OCI-LY7 (cell line): Measurements from ENCODE around the gene LUZP1. TPM values are rescaled to one million over a fixed set of nuclear protein-coding genes. Genes with fewer than 3 reads are reported as not detected.

Experiments used
- BruUV-seq: library from RNA; stranded (reverse); fragments of 400-500 nt; replicated peaks from 2 replicates; lab custom pipeline; 2021; lab: Mats Ljungman, UMichigan
- CTCF ChIA-PET: fragments of 300-600 bp; sonication (Branson Sonifier 250); formaldehyde crosslinking; loops from one replicate; lab custom pipeline; 2022; ENCODE audit warnings: antibody characterized with exemption; ENCODE audit not compliant: unreplicated experiment; lab: Charles Lee
- POLR2A ChIA-PET: fragments of 300-600 bp; sonication (Branson Sonifier 250); formaldehyde crosslinking; loops from one replicate; lab custom pipeline; 2022; ENCODE audit warnings: antibody characterized with exemption; lab: Charles Lee
- DNase-seq: peaks from one replicate; pipeline ENCODE4 v3.0.0-alpha.2; 2015; ENCODE audit warnings: low spot score
- H2AFZ ChIP-seq: fragments of 200-600 bp; sonication (generic), shearing (Covaris generic); 2 replicates; pipeline ENCODE4 v1.6.1; 2014; ENCODE audit warnings: mild to moderate bottlenecking, antibody characterized with exemption, low read length, moderate library complexity
- H3K27ac ChIP-seq: fragments of 200-600 bp; sonication (generic); 2 replicates; pipeline ENCODE4 v1.5.1; 2014; ENCODE audit warnings: mixed run types, low read depth, mild to moderate bottlenecking, moderate library complexity, low read length, inconsistent platforms; ENCODE audit not compliant: poor library complexity, severe bottlenecking
- H3K36me3 ChIP-seq: fragments of 200-600 bp; sonication (generic); 2 replicates; pipeline ENCODE4 v1.6.1; 2014; ENCODE audit warnings: mild to moderate bottlenecking, antibody characterized with exemption, low read length, moderate library complexity, mixed read lengths; ENCODE audit not compliant: insufficient read depth
- H3K4me1 ChIP-seq: fragments of 200-600 bp; sonication (generic); 2 replicates; pipeline ENCODE4 v1.5.1; 2014; ENCODE audit warnings: mild to moderate bottlenecking, low read length; ENCODE audit not compliant: insufficient read depth, poor library complexity, severe bottlenecking
- H3K4me2 ChIP-seq: fragments of 200-600 bp; sonication (generic); 2 replicates; pipeline ENCODE4 v1.6.1; 2014; ENCODE audit warnings: mild to moderate bottlenecking, low read length
- H3K4me3 ChIP-seq: fragments of 200-600 bp; sonication (generic); 2 replicates; pipeline ENCODE4 v1.5.1; 2014; ENCODE audit warnings: mild to moderate bottlenecking, low read depth, low read length; ENCODE audit not compliant: poor library complexity, severe bottlenecking
- H3K79me2 ChIP-seq: fragments of 200-600 bp; sonication (generic); 2 replicates; pipeline ENCODE4 v1.6.1; 2016; ENCODE audit warnings: low read depth, mild to moderate bottlenecking, low read length, moderate library complexity, mixed read lengths; ENCODE audit not compliant: insufficient read depth
- H3K9me2 ChIP-seq: fragments of 200-600 bp; sonication (generic); 2 replicates; pipeline ENCODE4 v1.6.1; 2016; ENCODE audit warnings: mild to moderate bottlenecking, low read length, mixed read lengths; ENCODE audit not compliant: insufficient read depth
- H3K9me3 ChIP-seq: fragments of 200-600 bp; sonication (generic); 2 replicates; pipeline ENCODE4 v1.6.1; 2014; ENCODE audit warnings: mild to moderate bottlenecking, mixed run types, low read length, mixed read lengths
- H4K20me1 ChIP-seq: fragments of 200-600 bp; sonication (generic); 2 replicates; pipeline ENCODE4 v1.6.1; 2014; ENCODE audit warnings: mild to moderate bottlenecking, antibody characterized with exemption, low read length, moderate library complexity, mixed read lengths; ENCODE audit not compliant: insufficient read depth
- EZH2phosphoT487 ChIP-seq: fragments of 200-600 bp; sonication (generic); IDR thresholded peaks from 2 replicates; pipeline ENCODE4 v1.6.1; 2018; ENCODE audit warnings: low read depth, borderline replicate concordance, mild to moderate bottlenecking, mixed run types, antibody characterized with exemption, low read length, moderate library complexity, mixed read lengths
- intact Hi-C: fragments of 100-400 bp; cut with micrococcal nuclease; formaldehyde crosslinking; loops from one replicate; pipeline ENCODE4 v1.10.0; 2022; ENCODE audit not compliant: unreplicated experiment
- total RNA-seq, 2 experiments: library from RNA; depleted of rRNA in 1 of 2; stranded (reverse); fragments of >200 nt in 1 of 2; shearing (Covaris generic) in 1 of 2; gene quantifications; 2 replicates each; pipeline ENCODE4 v1.2.3, GENCODE V29; 2014 to 2022
- TF ChIP-seq, protein P1 (sequence below): fragments of 200-600 bp; sonication (generic); conservative IDR thresholded peaks from 2 replicates; pipeline ENCODE4 v1.5.1; 2014; ENCODE audit warnings: mild to moderate bottlenecking, antibody characterized with exemption, low read length, moderate library complexity, mixed read lengths

The LUZP1 gene
- total RNA-seq, 2 experiments from 2014 or later, result 7.6 to 13.6 TPM

DNA sequence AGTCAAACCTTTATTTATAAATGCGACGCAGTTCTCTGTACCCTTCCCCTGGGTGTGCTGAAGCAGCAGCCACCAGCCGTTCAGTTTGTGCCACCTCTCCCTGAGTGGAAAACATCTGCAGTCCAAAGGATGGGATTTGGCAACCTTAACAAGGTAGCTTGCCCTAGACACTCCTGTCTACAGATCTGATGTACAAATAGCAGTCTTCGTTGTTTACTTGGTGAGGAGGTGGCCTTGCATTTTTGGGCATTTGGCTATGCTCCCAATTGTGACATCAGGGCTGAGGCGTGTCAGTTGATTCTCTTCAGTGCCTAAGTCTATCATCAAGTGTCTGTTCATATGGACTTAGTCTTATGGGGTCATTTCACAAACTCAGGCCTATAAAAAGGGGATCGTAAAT is 89.6 kb downstream of the LUZP1 start:
- H3K36me3 ChIP-seq, result peaks cover 90% of the 10 kb centered on the region

DNA sequence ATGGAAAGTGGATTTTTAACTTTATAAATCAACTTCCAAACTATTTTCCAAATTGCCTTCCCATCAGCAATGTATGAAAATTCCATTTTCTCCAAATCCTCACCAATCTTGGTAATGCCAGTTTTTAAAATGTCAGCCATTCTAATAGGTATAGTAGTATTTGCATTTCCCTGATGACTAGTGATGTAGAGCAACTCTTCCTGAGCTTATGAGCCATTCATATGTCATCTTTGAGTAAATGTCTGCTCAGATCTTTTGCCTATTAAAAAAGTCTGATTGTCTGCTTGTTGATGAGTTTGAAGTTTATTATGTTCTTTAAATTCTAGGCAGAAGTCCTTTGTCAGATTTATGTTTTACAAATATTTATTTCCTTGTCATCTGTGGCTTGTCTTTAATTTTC is 94.6 kb downstream of the LUZP1 start:
- Histone ChIP-seq H3K4me3 (no peak overlapping the region), H3K27ac (no peak overlapping the region), H3K4me2 (no peak overlapping the region), H4K20me1 (no peaks in the 10 kb centered on the region), H3K36me3 (peaks cover 86% of the 10 kb centered on the region), H3K9me2 (no peaks in the 10 kb centered on the region), H3K4me1 (no peaks in the 10 kb centered on the region), H3K9me3 (no peaks in the 10 kb centered on the region), H2AFZ (no peak overlapping the region), H3K79me2 (no peaks in the 10 kb centered on the region)
- no TSS peak for BruUV-seq
- POLR2A ChIA-PET, result interaction anchor here (0.5 to 0.9 kb wide), 4 partner anchors 12 to 643 kb away, joined by 3 read pairs; no protein-coding TSS in a partner anchor
- CTCF ChIA-PET, result no interaction called here
- no peak for DNase-seq
- no peak for TF ChIP-seq EZH2phosphoT487
- TF ChIP-seq, protein P1, sequence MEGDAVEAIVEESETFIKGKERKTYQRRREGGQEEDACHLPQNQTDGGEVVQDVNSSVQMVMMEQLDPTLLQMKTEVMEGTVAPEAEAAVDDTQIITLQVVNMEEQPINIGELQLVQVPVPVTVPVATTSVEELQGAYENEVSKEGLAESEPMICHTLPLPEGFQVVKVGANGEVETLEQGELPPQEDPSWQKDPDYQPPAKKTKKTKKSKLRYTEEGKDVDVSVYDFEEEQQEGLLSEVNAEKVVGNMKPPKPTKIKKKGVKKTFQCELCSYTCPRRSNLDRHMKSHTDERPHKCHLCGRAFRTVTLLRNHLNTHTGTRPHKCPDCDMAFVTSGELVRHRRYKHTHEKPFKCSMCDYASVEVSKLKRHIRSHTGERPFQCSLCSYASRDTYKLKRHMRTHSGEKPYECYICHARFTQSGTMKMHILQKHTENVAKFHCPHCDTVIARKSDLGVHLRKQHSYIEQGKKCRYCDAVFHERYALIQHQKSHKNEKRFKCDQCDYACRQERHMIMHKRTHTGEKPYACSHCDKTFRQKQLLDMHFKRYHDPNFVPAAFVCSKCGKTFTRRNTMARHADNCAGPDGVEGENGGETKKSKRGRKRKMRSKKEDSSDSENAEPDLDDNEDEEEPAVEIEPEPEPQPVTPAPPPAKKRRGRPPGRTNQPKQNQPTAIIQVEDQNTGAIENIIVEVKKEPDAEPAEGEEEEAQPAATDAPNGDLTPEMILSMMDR, result no peak
- intact Hi-C loops, result no loop called here

More for the DNA sequence above, 89.6 kb downstream of the LUZP1 start:
- no peak for DNase-seq
- Histone ChIP-seq H3K27ac (no peak overlapping the region), H3K79me2 (no peaks in the 10 kb centered on the region), H3K4me1 (no peaks in the 10 kb centered on the region), H3K9me3 (no peaks in the 10 kb centered on the region), H3K9me2 (no peaks in the 10 kb centered on the region), H3K4me2 (no peak overlapping the region), H3K4me3 (no peak overlapping the region), H4K20me1 (0 out of 2 replicates have a peak, but pooled peaks cover 6% of the 10 kb centered on the region), H2AFZ (no peak overlapping the region)
- intact Hi-C loops, result no loop called here
- ChIA-PET CTCF (no interaction called here), POLR2A (no interaction called here)
- no peak for TF ChIP-seq EZH2phosphoT487
- TF ChIP-seq, protein P1, result no peak
- no TSS peak for BruUV-seq

DNA sequence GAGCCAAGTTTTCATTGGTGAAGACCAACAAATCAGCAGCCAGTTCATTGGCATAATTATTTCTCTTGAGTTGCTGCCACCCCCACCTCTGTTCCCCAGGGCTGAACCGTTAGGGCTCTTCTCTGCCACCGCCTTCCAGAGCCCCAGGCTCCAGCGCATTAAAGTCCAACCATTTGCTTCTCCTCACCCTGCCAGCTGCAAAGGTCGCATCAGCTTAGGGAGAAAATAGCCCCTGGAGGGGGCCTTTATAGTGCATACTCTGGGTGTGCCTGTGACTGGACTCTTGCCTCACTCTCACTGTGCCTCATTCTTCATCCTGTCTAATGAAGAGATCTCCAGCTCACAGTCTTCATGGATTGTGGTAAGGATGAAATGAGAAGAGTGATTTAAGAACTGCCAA is 99.0 kb downstream of the LUZP1 start:
- Histone ChIP-seq H3K27ac (no peak overlapping the region), H3K4me3 (no peak overlapping the region), H3K36me3 (peaks cover 95% of the 10 kb centered on the region), H4K20me1 (no peaks in the 10 kb centered on the region), H3K9me3 (no peaks in the 10 kb centered on the region), H3K4me2 (no peak overlapping the region), H2AFZ (no peak overlapping the region), H3K79me2 (no peaks in the 10 kb centered on the region), H3K4me1 (no peaks in the 10 kb centered on the region), H3K9me2 (no peaks in the 10 kb centered on the region)
- BruUV-seq, result no TSS peak
- intact Hi-C loops, result no loop called here
- DNase-seq, result no peak
- CTCF ChIA-PET, result no interaction called here
- TF ChIP-seq, protein P1, result no peak
- TF ChIP-seq EZH2phosphoT487, result no peak
- POLR2A ChIA-PET, result interaction anchor here (0.8 to 1.4 kb wide), 2 partner anchors 11 to 17 kb away, joined by 3 read pairs; no protein-coding TSS in a partner anchor
